Naive thymus-derived CD4-positive, alpha-beta T cell (primary cell): ENCODE results near the gene EEF1G. TPM values are rescaled to one million over a fixed set of nuclear protein-coding genes. Genes with fewer than 3 reads are reported as not detected.

Experiments used
- ATAC-seq: fragments of 150-1000 bp; cut with Tn5 transposase; 2 replicates; pipeline ENCODE4 v1.10.0; 2021; ENCODE audit warnings: mild to moderate bottlenecking, moderate library complexity
- CTCF ChIA-PET: fragments of 350-600 bp; sonication (Branson Sonifier 250); formaldehyde crosslinking; loops from one replicate; lab custom pipeline; 2021; ENCODE audit warnings: antibody characterized with exemption; lab: Charles Lee
- POLR2A ChIA-PET: fragments of 350-600 bp; sonication (Branson Sonifier 250); formaldehyde crosslinking; loops from one replicate; lab custom pipeline; 2021; ENCODE audit warnings: antibody characterized with exemption, inconsistent platforms; lab: Charles Lee
- DNase-seq, 9 donors: peaks; one replicate each; pipeline versions ENCODE4 v3.0.0 to v3.0.0-alpha.2; 2020 to 2022; ENCODE audit warnings: mixed read lengths in 1 of 9
- H3K27ac ChIP-seq: one replicate; pipeline ENCODE4 v1.7.0; 2013; ENCODE audit warnings: mild to moderate bottlenecking, low read depth, low read length, moderate library complexity
- H3K27me3 ChIP-seq, 2 donors: one replicate each; pipeline ENCODE4 v1.7.0; 2013; ENCODE audit warnings: low read length in 2 of 2, mild to moderate bottlenecking in 2 of 2, moderate library complexity in 2 of 2; ENCODE audit not compliant: control insufficient read depth in 2 of 2, insufficient read depth in 2 of 2
- H3K36me3 ChIP-seq, 3 experiments: 1 replicate in 2 of 3; 2 replicates in 1 of 3; pipeline ENCODE4 v1.7.0; 2013; ENCODE audit warnings: low read length in 3 of 3, mild to moderate bottlenecking in 3 of 3, moderate library complexity in 1 of 3; ENCODE audit not compliant: insufficient read depth in 3 of 3, control insufficient read depth in 2 of 3
- H3K4me1 ChIP-seq, 2 donors: one replicate each; pipeline ENCODE4 v1.7.0; 2013; ENCODE audit warnings: low read length in 2 of 2, mild to moderate bottlenecking in 2 of 2, moderate library complexity in 1 of 2; ENCODE audit not compliant: control insufficient read depth in 2 of 2, insufficient read depth in 2 of 2
- H3K4me3 ChIP-seq: 2 replicates; pipeline ENCODE4 v1.7.0; 2013; ENCODE audit warnings: mild to moderate bottlenecking, low read length
- H3K9me3 ChIP-seq, 3 experiments: 1 replicate in 2 of 3; 2 replicates in 1 of 3; pipeline ENCODE4 v1.7.0; 2013; ENCODE audit warnings: low read length in 3 of 3; ENCODE audit not compliant: control insufficient read depth in 2 of 3
- H3K27ac Mint-ChIP-seq, 9 donors: one replicate each; pipeline ENCODE4 v1.8.0; 2020 to 2022; ENCODE audit warnings: mixed read lengths in 9 of 9, mild to moderate bottlenecking in 8 of 9, moderate library complexity in 5 of 9, inconsistent platforms in 2 of 9
- H3K27me3 Mint-ChIP-seq, 5 donors: one replicate each; pipeline ENCODE4 v1.8.0; 2021 to 2022; ENCODE audit warnings: mixed read lengths in 5 of 5, mild to moderate bottlenecking in 1 of 5
- H3K36me3 Mint-ChIP-seq, 5 donors: one replicate each; pipeline ENCODE4 v1.8.0; 2020 to 2022; ENCODE audit warnings: mixed read lengths in 5 of 5, mild to moderate bottlenecking in 3 of 5, inconsistent platforms in 1 of 5
- H3K4me1 Mint-ChIP-seq, 7 donors: one replicate each; pipeline ENCODE4 v1.8.0; 2020 to 2022; ENCODE audit warnings: mixed read lengths in 7 of 7, mild to moderate bottlenecking in 3 of 7, inconsistent platforms in 1 of 7
- H3K4me3 Mint-ChIP-seq, 10 donors: one replicate each; pipeline ENCODE4 v1.8.0; 2020 to 2022; ENCODE audit warnings: mild to moderate bottlenecking in 10 of 10, mixed read lengths in 10 of 10, moderate library complexity in 6 of 10, inconsistent platforms in 2 of 10
- H3K9me3 Mint-ChIP-seq, 11 donors: one replicate each; pipeline ENCODE4 v1.8.0; 2020 to 2022; ENCODE audit warnings: mixed read lengths in 11 of 11, mild to moderate bottlenecking in 4 of 11, inconsistent platforms in 1 of 11, moderate library complexity in 1 of 11
- intact Hi-C, 2 donors: fragments of 100-400 bp; cut with micrococcal nuclease; formaldehyde crosslinking; loops; one replicate each; pipeline ENCODE4 v1.15.1; 2023
- polyA plus RNA-seq, 2 donors: library from polyadenylated mRNA; unstranded; fragments of 300-500 nt; fragmentation: Illumina TruSeq; gene quantifications; one replicate each; pipeline ENCODE4 v1.2.3, GENCODE V29; 2021
- total RNA-seq, 6 experiments: library from RNA in 5 of 6; stranded (reverse) in 5 of 6; gene quantifications; 1 replicate in 5 of 6; 2 replicates in 1 of 6; pipeline ENCODE4 v1.2.3 and lab custom pipeline; 2021 to 2026

The EEF1G gene
- total and polyA plus RNA-seq, 7 experiments from 2014 or later = 1,186 to 2,550 (median 2,338) TPM

- H3K27ac ChIP-seq = peak overlapping the region; percentile 98
- no peaks in the 10 kb centered on the region for H3K27me3 ChIP-seq
- DNase-seq = peak; percentile 78 to 99 (median 99)
- peak; percentile 87 for ATAC-seq
- peak overlapping the region; percentile 71 for H3K4me3 ChIP-seq
- ChIA-PET POLR2A (interaction anchor here (0.6 to 15.2 kb wide), 27 partner anchors 8 to 1486 kb away, joined by 3 to 219 read pairs (median 6); partner anchors contain the start of genes B3GAT3, BSCL2, C11orf98 and CSKMT), CTCF (interaction anchor here (0.7 to 1.7 kb wide), 7 partner anchors 8 to 91 kb away, joined by 3 to 8 read pairs (median 4); partner anchors contain the start of gene TUT1)
- peak overlapping the region; percentile 85 to 99 (median 94) for H3K4me3 Mint-ChIP-seq
- H3K4me1 Mint-ChIP-seq = peaks cover 48 to 70% (median 59%) of the 10 kb centered on the region in 7 donors
- H3K36me3 ChIP-seq = peaks cover 12 to 64% (median 34%) of the 10 kb centered on the region in 3 experiments
- no peaks in the 10 kb centered on the region for H3K9me3 ChIP-seq
- H3K36me3 Mint-ChIP-seq = peaks cover 16 to 64% (median 51%) of the 10 kb centered on the region in 5 donors
- peak overlapping the region; percentile 90 to 98 (median 97) for H3K27ac Mint-ChIP-seq
- H3K27me3 Mint-ChIP-seq = no peaks in the 10 kb centered on the region
- H3K4me1 ChIP-seq = peaks cover 19 to 23% of the 10 kb centered on the region in 2 donors
- peaks cover 0 to 1% (median 0%) of the 10 kb centered on the region in 11 donors for H3K9me3 Mint-ChIP-seq
- intact Hi-C loops = loop anchor here (1.0 to 2.0 kb wide), 15 partner anchors 8 to 282 kb away; partner anchors contain the start of genes INTS5 (in 2 of the 2), TUT1 (in 2 of the 2), C11orf98 (in 1 of the 2) and CSKMT (in 1 of the 2)
These were observed 25.5 kb upstream of the EEF1G start for GRCh38 chr11:62599069-62599696.

GRCh38 chr11:62595124-62595523 is 21.4 kb upstream of the EEF1G start:
- Mint-ChIP-seq H3K4me1 (peaks cover 48 to 84% (median 73%) of the 10 kb centered on the region in 7 donors), H3K4me3 (no peak overlapping the region), H3K9me3 (peaks cover 0 to 5% (median 0%) of the 10 kb centered on the region in 11 donors), H3K27me3 (peaks cover 0 to 4% (median 0%) of the 10 kb centered on the region in 5 donors), H3K27ac (peak overlapping the region in 8 of 9 donors; percentile 4 to 99 (median 64)), H3K36me3 (peaks cover 16 to 58% (median 50%) of the 10 kb centered on the region in 5 donors)
- H3K9me3 ChIP-seq = no peaks in the 10 kb centered on the region
- ChIA-PET CTCF (interaction anchor here (0.7 to 1.5 kb wide), 6 partner anchors 15 to 85 kb away, joined by 3 to 4 read pairs (median 3); no protein-coding TSS in a partner anchor), POLR2A (interaction anchor here (0.8 to 15.2 kb wide), 11 partner anchors 13 to 261 kb away, joined by 3 to 269 read pairs (median 4); partner anchors contain the start of genes B3GAT3, BSCL2, C11orf98 and CSKMT)
- H3K4me1 ChIP-seq = peaks cover 34 to 43% of the 10 kb centered on the region in 2 donors
- ATAC-seq (no peak), DNase-seq (no peak)
- intact Hi-C loops = no loop called here
- no peak overlapping the region for H3K4me3 ChIP-seq
- peaks cover 12 to 56% (median 39%) of the 10 kb centered on the region in 3 experiments for H3K36me3 ChIP-seq
- H3K27ac ChIP-seq = no peak overlapping the region
- H3K27me3 ChIP-seq = no peaks in the 10 kb centered on the region

- Histone ChIP-seq H3K9me3 (no peaks in the 10 kb centered on the region), H3K36me3 (peaks cover 12 to 57% (median 39%) of the 10 kb centered on the region in 3 experiments), H3K4me3 (no peak overlapping the region), H3K4me1 (peaks cover 21 to 47% of the 10 kb centered on the region in 2 donors), H3K27me3 (no peaks in the 10 kb centered on the region), H3K27ac (peak overlapping the region; percentile 86)
- DNase-seq = peak; percentile 56 to 76 (median 73)
- Mint-ChIP-seq H3K27ac (peak overlapping the region; percentile 87 to 99 (median 97)), H3K4me3 (peak overlapping the region; percentile 63 to 100 (median 81)), H3K4me1 (peaks cover 35 to 81% (median 68%) of the 10 kb centered on the region in 7 donors), H3K27me3 (peaks cover 0 to 4% (median 0%) of the 10 kb centered on the region in 5 donors), H3K9me3 (peaks cover 0 to 4% (median 0%) of the 10 kb centered on the region in 11 donors), H3K36me3 (peaks cover 10 to 42% (median 34%) of the 10 kb centered on the region in 5 donors)
- intact Hi-C loops = loop anchor here (1.0 to 5.0 kb wide), 6 partner anchors 19 to 269 kb away; partner anchors contain the start of genes EML3 (in 1 of the 2), GANAB (in 1 of the 2), HNRNPUL2 (in 1 of the 2) and STX5 (in 1 of the 2)
- ATAC-seq = peak; percentile 22
- ChIA-PET POLR2A (interaction anchor here (0.9 to 15.2 kb wide), 27 partner anchors 7 to 288 kb away, joined by 3 to 269 read pairs (median 26); partner anchors contain the start of genes B3GAT3, BSCL2, C11orf98 and CSKMT), CTCF (interaction anchor here (0.8 to 3.7 kb wide), 13 partner anchors 8 to 288 kb away, joined by 3 to 31 read pairs (median 6); partner anchors contain the start of genes C11orf98, CSKMT, EEF1G and EML3)
These were observed 19.8 kb upstream of the EEF1G start for GRCh38 chr11:62593434-62594044.

- Mint-ChIP-seq H3K27ac (peak overlapping the region; percentile 87 to 99 (median 95)), H3K9me3 (peaks cover 0 to 4% (median 0%) of the 10 kb centered on the region in 11 donors), H3K27me3 (peaks cover 0 to 4% (median 0%) of the 10 kb centered on the region in 5 donors), H3K4me3 (peak overlapping the region in 9 of 10 donors; percentile 5 to 100 (median 43)), H3K4me1 (peaks cover 30 to 75% (median 63%) of the 10 kb centered on the region in 7 donors), H3K36me3 (peaks cover 8 to 38% (median 28%) of the 10 kb centered on the region in 5 donors)
- ATAC-seq (no peak), DNase-seq (no peak)
- CTCF ChIA-PET = interaction anchor here (0.9 to 3.7 kb wide), 19 partner anchors 9 to 288 kb away, joined by 3 to 31 read pairs (median 6); partner anchors contain the start of genes B3GAT3, BSCL2, C11orf98 and CSKMT
- Histone ChIP-seq H3K27me3 (no peaks in the 10 kb centered on the region), H3K27ac (peak overlapping the region; percentile 86), H3K36me3 (peaks cover 7 to 57% (median 34%) of the 10 kb centered on the region in 3 experiments), H3K4me3 (peak overlapping the region; percentile 69), H3K9me3 (no peaks in the 10 kb centered on the region), H3K4me1 (peaks cover 15 to 42% of the 10 kb centered on the region in 2 donors)
- POLR2A ChIA-PET = interaction anchor here (0.9 to 15.2 kb wide), 27 partner anchors 7 to 288 kb away, joined by 3 to 269 read pairs (median 26); partner anchors contain the start of genes B3GAT3, BSCL2, C11orf98 and CSKMT
- intact Hi-C loops = loop anchor here (1.0 to 5.0 kb wide), 6 partner anchors 19 to 269 kb away; partner anchors contain the start of genes EML3 (in 1 of the 2), GANAB (in 1 of the 2), HNRNPUL2 (in 1 of the 2) and STX5 (in 1 of the 2)
These were observed 19.3 kb upstream of the EEF1G start for GRCh38 chr11:62592989-62593421.

GRCh38 chr11:62592146-62592815 is 18.6 kb upstream of the EEF1G start:
- DNase-seq (no peak), ATAC-seq (no peak)
- H3K4me3 ChIP-seq = peak overlapping the region; percentile 69
- CTCF ChIA-PET = interaction anchor here (0.6 to 3.7 kb wide), 28 partner anchors 7 to 430 kb away, joined by 3 to 31 read pairs (median 5); partner anchors contain the start of genes B3GAT3, BSCL2, C11orf98 and CSKMT
- H3K27ac ChIP-seq = peak overlapping the region; percentile 86
- intact Hi-C loops = loop anchor here in 1 of 2 donors (2.0 to 5.0 kb wide), 3 partner anchors 55 to 240 kb away; partner anchors contain the start of genes GANAB, HNRNPUL2, STX5 and TEX54
- Mint-ChIP-seq H3K27ac (peak overlapping the region; percentile 92 to 99 (median 96)), H3K36me3 (peaks cover 5 to 35% (median 22%) of the 10 kb centered on the region in 5 donors), H3K9me3 (peaks cover 0 to 4% (median 0%) of the 10 kb centered on the region in 11 donors), H3K27me3 (peaks cover 0 to 4% (median 0%) of the 10 kb centered on the region in 5 donors), H3K4me3 (peak overlapping the region; percentile 87 to 100 (median 96)), H3K4me1 (peaks cover 26 to 68% (median 55%) of the 10 kb centered on the region in 7 donors)
- H3K9me3 ChIP-seq = no peaks in the 10 kb centered on the region
- H3K27me3 ChIP-seq = no peaks in the 10 kb centered on the region
- peaks cover 14 to 35% of the 10 kb centered on the region in 2 donors for H3K4me1 ChIP-seq
- peaks cover under 1 to 57% (median 26%) of the 10 kb centered on the region in 3 experiments for H3K36me3 ChIP-seq
- POLR2A ChIA-PET = interaction anchor here (0.7 to 15.2 kb wide), 56 partner anchors 8 to 1748 kb away, joined by 3 to 269 read pairs (median 8); partner anchors contain the start of genes B3GAT3, BSCL2, C11orf98 and CCDC88B
